ENCODE results near the gene FBXL19. TPM values are rescaled to one million over a fixed set of nuclear protein-coding genes. Genes with fewer than 3 reads are reported as not detected.

Gene FBXL19
- total and polyA plus RNA-seq, 2 of the 13 experiments (the other 11 are each of a cell fraction or from before 2014, with no cell fraction given): 6.0 to 13.7 TPM

- no peak for TF ChIP-seq CEBPZ (IDR thresholded peaks at IDR 0.05; ENCODE audit: low read length)
- TF ChIP-seq RXRB (CRISPR knock-in tag; IDR thresholded peaks at IDR 0.05; ENCODE audit: borderline replicate concordance): no peak
- TF ChIP-seq XRCC5 (optimal IDR thresholded peaks at IDR 0.05; ENCODE audit: low read length): peak; percentile 45
- no peak for TF ChIP-seq TCF12 (IDR thresholded peaks at IDR 0.05)
- no peak for TF ChIP-seq TCF12 (CRISPR knock-in tag; IDR thresholded peaks at IDR 0.05)
- TF ChIP-seq NKX3-1 (CRISPR knock-in tag; IDR thresholded peaks at IDR 0.05): peak; percentile 56; the same call in 1 of the 2 replicates
- no peak for TF ChIP-seq ATM (IDR thresholded peaks at IDR 0.05; ENCODE audit: borderline replicate concordance)
- TF ChIP-seq MEF2D (CRISPR knock-in tag; IDR thresholded peaks at IDR 0.05): peak; percentile 15; the same call in 1 of the 2 replicates
- TF ChIP-seq DMTF1 (CRISPR knock-in tag; IDR thresholded peaks at IDR 0.05): no peak
- peak; percentile 76; the same call in 1 of the 2 replicates for TF ChIP-seq BRD4 (CRISPR knock-in tag; IDR thresholded peaks at IDR 0.05)
- TF ChIP-seq CAMTA2 (CRISPR knock-in tag; IDR thresholded peaks at IDR 0.05; ENCODE audit: borderline replicate concordance): no peak; the same call in 1 of the 2 replicates
- peak; percentile 74 for TF ChIP-seq SALL1 (CRISPR knock-in tag; IDR thresholded peaks at IDR 0.05)
- TF ChIP-seq ZBTB37 (CRISPR knock-in tag; IDR thresholded peaks at IDR 0.05): peak; percentile 49; the same call in 1 of the 2 replicates
- TF ChIP-seq HMG20B (CRISPR knock-in tag; conservative IDR thresholded peaks at IDR 0.05): no peak
- no peak for TF ChIP-seq CSRNP1 (CRISPR knock-in tag; IDR thresholded peaks at IDR 0.05)
- TF ChIP-seq KAT8 (CRISPR knock-in tag; IDR thresholded peaks at IDR 0.05): no peak; the same call in none of the 2 replicates
- TF ChIP-seq SMARCE1 (IDR thresholded peaks at IDR 0.05; ENCODE audit: borderline replicate concordance): no peak
- TF ChIP-seq SRSF1 (optimal IDR thresholded peaks at IDR 0.05; ENCODE audit: low read depth, low read length): peak; percentile 68
Observed at GRCh38 chr16:30948667-30949649, 25.6 kb downstream of the FBXL19 start, which contains the start of gene ORAI3 (continued).

Data from HepG2 (cell line).